NCI-H748 treated with DMSO at 0.1 percent for 48 hours (cell line): Measurements from ENCODE around the gene MESP2.

Experiments used
- DNase-seq: peaks from one replicate; lab custom pipeline; 2025; lab: John Stamatoyannopoulos, UW

Gene MESP2

GRCh38 chr15:89817701-89818280 is 41.7 kb downstream of the MESP2 start:
- no peak for DNase-seq

DNA sequence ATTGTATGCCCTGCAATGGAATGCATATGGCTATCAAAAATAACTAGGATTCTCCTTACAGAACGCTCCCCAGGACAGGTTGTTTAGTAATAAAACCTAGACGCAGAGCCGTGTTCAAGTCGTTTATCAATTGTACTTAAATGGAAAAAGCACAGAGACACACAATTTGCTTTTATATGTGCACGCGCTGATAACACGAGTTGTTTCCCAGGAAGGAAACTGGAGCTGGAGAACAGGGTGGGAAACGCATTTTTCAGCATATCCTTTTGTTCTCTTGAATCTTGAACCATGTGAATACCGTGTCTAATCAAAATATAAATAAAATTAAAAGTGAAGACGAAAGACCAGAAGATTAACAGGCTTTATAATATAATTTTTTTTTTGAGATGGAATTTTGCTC is 42.2 kb downstream of the MESP2 start:
- DNase-seq: no peak

GRCh38 chr15:89820666-89821611 is 44.8 kb downstream of the MESP2 start:
- DNase-seq: no peak

- no peak for DNase-seq
Observed at GRCh38 chr15:89822026-89822425, 45.9 kb downstream of the MESP2 start.

GRCh38 chr15:89822611-89822950 is 46.4 kb downstream of the MESP2 start:
- DNase-seq: no peak

- no peak for DNase-seq
Observed at GRCh38 chr15:89822951-89823711, 47.0 kb downstream of the MESP2 start.

GRCh38 chr15:89823836-89824606 is 47.9 kb downstream of the MESP2 start:
- no peak for DNase-seq

DNA sequence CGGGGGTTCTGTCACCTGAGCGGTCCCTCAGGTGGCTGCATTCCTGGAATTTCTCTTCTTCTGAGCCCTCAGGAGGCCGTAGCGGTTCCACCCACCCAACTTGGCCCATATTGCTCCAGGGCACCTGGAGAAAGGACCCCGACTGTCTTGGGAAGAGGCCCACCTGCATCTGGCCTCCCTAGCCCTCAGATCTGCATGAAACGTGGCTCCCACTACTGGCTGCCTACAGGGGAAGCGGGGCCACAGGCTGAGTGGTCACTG is 48.4 kb downstream of the MESP2 start:
- no peak for DNase-seq

DNA sequence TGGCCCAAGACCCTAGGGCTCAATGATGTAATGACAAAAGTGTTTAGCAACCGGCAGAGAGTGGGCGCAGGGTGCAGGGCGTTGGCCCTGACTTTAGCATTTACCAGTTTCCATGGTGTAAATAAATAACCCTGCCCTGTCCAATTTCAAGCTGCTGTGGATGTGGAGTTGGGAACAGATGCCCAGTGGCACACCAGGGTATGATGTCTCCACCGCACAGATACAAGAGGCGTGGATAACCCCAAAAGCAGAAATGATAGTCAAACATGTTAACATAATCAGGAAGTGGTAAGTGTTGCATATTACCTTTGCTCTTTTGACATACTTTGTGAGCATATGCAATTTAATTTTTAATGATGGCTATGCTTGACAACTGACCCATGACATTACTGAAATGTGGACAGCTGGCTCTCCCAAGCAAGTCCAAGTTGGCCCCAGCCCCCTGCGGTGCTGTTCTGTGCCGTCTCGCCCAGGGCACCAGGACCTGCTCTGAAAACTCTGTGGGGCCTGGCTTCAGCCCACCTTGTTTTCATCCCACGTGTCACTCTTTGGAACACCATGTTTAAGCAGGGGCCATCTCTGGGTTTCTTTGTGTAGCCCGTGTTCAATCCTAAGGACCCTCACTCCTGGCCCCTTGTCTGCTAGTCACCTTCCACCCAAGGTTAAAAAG is 49.3 kb downstream of the MESP2 start:
- DNase-seq: no peak

- no peak for DNase-seq
Observed at GRCh38 chr15:89826671-89827655, 50.8 kb downstream of the MESP2 start.

DNA sequence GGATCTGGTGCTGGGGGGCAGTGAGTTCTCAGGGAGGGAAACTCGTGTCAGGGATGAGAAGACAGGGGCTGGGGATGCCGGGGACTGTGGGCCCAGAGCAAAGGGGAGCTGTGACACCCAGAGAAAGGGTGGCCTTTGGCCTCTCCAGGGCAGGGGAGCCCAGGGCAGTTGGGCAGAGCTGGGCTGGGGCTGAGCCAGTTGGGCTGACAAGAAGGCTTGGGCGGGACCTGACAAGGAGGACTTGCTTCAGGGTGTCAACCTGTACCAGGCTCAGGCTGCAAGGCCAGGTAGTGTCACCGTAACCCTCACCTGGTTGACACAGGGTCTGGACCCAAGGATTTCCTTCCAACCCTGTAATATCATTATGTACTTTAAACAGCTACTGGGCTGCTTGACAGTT is 51.7 kb downstream of the MESP2 start:
- no peak for DNase-seq
